ENCODE data around the gene KRTAP16-1. TPM values are rescaled to one million over a fixed set of nuclear protein-coding genes. Genes with fewer than 3 reads are reported as not detected.
"Not testable (repeated sequence)": the region's sequence is repeated elsewhere in the genome, so short reads cannot be mapped to it uniquely, and the experiment has no call there.

Gene KRTAP16-1
- total and polyA plus RNA-seq, 4 experiments from 2014 or later = 0.28 TPM; not detected in 3

DNA sequence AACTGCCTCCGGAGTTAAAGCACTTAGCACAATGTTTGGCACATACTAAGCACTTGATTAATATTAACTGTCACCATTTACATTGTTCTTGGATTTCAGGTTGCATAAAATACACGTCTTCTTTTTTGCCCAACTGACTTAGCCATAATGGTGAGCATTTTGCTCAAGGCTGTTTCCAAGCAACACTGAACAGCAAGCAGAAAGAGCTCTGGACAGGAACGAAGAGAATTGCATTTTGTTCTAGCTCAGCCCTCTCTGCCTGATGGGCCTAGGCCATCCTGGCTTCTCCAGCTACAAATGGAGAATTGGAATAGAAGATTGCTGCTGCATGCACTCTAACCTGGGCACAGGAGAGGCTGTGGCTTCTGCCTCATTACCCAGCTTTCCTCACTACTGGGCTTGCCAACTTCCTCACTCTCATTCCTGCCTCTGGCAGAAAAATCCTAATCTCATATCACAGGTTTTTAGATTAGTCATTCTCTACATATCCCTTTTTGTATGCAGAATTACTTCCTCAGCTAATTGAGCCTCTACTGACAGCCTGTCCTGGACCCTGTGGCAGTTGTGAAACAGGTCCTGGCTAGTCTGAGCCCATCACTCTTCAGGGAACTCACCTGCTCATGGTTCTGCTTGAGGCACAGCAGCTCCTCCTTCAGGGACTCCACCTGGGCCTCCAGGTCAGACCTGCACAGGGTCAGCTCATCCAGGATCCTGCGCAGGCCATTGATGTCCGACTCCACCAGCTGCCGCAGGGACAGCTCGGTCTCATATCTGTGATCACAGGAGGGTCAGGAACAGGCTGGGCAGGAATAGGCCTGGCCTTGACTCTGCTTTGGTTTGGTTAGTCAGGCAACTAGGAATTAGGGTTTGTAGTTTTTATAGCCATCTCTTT lies 39.0 kb upstream of the KRTAP16-1 start:
- Histone ChIP-seq H3K4me3 (ENCODE audit: low read length in 2 of 2) (no peak overlapping the region), H3K36me3 (ENCODE audit: insufficient read depth, low read length) (no peaks in the 10 kb centered on the region), H3K9me3 (ENCODE audit: control insufficient read depth in 1 of 2, low read length in 2 of 2) (no peaks in the 10 kb centered on the region), H3K27ac (ENCODE audit: low read depth, low read length) (no peak overlapping the region), H3K27me3 (ENCODE audit: insufficient read depth, low read length) (no peaks in the 10 kb centered on the region), H3K4me1 (ENCODE audit: insufficient read depth, low read length) (peaks cover 18% of the 10 kb centered on the region)
- peak overlapping the region in 1 of 7 donors; percentile 44 for H3K27ac Mint-ChIP-seq
- ChIA-PET POLR2A (ENCODE audit: partially characterized antibody) (interaction anchor here (0.5 to 1.1 kb wide), 3 partner anchors 8 to 1208 kb away, joined by 3 to 4 read pairs (median 3); partner anchors contain the start of genes CASC3 and KRTAP16-1), CTCF (ENCODE audit: partially characterized antibody) (interaction anchor here (1.0 to 2.7 kb wide), 3 partner anchors 26 to 315 kb away, joined by 3 to 11 read pairs (median 3); no protein-coding TSS in a partner anchor)
- H3K4me3 Mint-ChIP-seq = no peak overlapping the region
- peaks cover 4 to 11% (median 8%) of the 10 kb centered on the region in 8 donors for H3K9me3 Mint-ChIP-seq
- DNase-seq = no peak
- H3K27me3 Mint-ChIP-seq = no peaks in the 10 kb centered on the region
- peaks cover 4 to 5% of the 10 kb centered on the region in 2 donors for H3K36me3 Mint-ChIP-seq
- H3K4me1 Mint-ChIP-seq = peaks cover 17 to 30% (median 21%) of the 10 kb centered on the region in 4 donors
- intact Hi-C loops (cut with micrococcal nuclease) = no loop called here

DNA sequence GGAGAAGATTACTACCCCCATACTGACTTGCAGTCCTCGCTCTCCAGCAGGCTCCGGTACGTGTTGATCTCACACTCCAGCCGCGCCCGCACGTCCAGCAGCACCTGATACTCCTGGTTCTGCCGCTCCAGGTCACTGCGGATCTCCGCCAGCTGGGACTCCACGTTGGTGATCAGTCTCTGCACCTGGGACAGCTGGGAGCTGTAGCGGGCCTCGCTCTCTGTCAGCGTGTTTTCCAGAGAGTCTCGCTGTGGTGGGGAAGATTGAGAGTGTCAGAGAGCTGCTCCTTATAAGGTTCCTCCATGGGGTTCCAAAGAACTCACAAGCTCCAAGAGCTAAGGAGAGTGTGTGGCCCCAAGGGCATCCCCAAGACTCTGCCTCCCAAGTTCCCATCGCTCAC lies 37.3 kb upstream of the KRTAP16-1 start:
- peak overlapping the region in 2 of 7 donors; percentile 51 to 60 for H3K27ac Mint-ChIP-seq
- intact Hi-C loops (cut with micrococcal nuclease) = not testable (repeated sequence)

DNA sequence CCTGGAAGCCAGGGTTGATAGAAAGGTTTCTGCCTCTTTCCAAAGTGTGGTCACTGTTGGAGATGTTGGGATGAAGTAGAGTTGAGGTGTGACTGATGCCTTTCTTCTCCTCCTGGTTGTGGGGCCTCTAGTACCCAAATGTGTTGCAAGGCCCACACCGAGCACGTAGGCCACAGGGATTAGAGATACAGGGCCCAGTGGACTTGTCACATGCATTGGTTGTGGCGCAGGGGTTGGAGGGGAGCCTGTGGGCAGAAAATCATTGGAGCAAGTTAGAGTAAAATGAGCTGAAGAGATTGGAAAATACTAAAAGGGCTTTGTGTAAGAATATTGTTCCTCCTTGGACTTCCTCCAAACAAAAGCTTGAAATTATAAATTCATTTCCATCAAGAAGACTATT lies 36.9 kb upstream of the KRTAP16-1 start:
- no peaks in the 10 kb centered on the region for H3K27me3 Mint-ChIP-seq

More for the DNA sequence above, 37.3 kb upstream of the KRTAP16-1 start:
- H3K4me1 Mint-ChIP-seq = peaks cover 20 to 39% (median 26%) of the 10 kb centered on the region in 4 donors
- POLR2A ChIA-PET (ENCODE audit: partially characterized antibody) = interaction anchor here (0.7 kb wide), 1 partner anchor 38 kb away, joined by 3 read pairs; no protein-coding TSS in a partner anchor
- DNase-seq; CTCF ChIA-PET (ENCODE audit: partially characterized antibody); H3K9me3 ChIP-seq (ENCODE audit: control insufficient read depth in 1 of 2, low read length in 2 of 2); H3K36me3 ChIP-seq (ENCODE audit: insufficient read depth, low read length); H3K27me3 Mint-ChIP-seq; H3K4me3 ChIP-seq (ENCODE audit: low read length in 2 of 2); H3K27me3 ChIP-seq (ENCODE audit: insufficient read depth, low read length); H3K4me3 Mint-ChIP-seq; H3K27ac ChIP-seq (ENCODE audit: low read depth, low read length): not testable (repeated sequence)
- H3K9me3 Mint-ChIP-seq = peaks cover 0 to 27% (median 21%) of the 10 kb centered on the region in 8 donors
- peaks cover 14 to 16% of the 10 kb centered on the region in 2 donors for H3K36me3 Mint-ChIP-seq
- peaks cover 27% of the 10 kb centered on the region for H3K4me1 ChIP-seq (ENCODE audit: insufficient read depth, low read length)

DNA sequence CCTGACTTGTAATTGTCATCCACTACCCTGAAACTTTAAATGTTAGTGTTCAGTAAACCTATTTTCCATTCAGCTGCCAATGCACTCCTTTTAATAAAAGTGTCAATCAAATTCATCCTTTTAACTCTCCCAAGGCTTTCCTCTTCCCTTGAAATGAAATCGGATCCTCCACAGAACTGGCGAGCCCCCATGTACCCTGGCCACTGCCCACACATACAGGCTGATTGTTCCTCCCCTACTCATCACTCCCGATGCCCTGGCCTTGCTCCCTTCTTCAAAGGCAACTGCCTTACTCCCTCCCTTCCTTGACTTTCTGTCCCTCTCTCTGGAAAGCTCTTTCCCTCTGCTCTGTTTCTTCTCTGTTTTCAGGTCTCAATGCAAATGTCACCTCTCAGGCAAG lies 33.9 kb upstream of the KRTAP16-1 start:
- intact Hi-C loops (cut with micrococcal nuclease) = no loop called here
- ChIA-PET CTCF (ENCODE audit: partially characterized antibody) (interaction anchor here (2.1 to 6.2 kb wide), 3 partner anchors 20 to 206 kb away, joined by 7 to 48 read pairs (median 23); partner anchors contain the start of gene KRTAP16-1), POLR2A (ENCODE audit: partially characterized antibody) (interaction anchor here (0.6 to 1.7 kb wide), 2 partner anchors 19 to 336 kb away, joined by 3 to 6 read pairs; no protein-coding TSS in a partner anchor)
- Histone ChIP-seq H3K9me3 (ENCODE audit: control insufficient read depth in 1 of 2, low read length in 2 of 2) (no peaks in the 10 kb centered on the region), H3K27ac (ENCODE audit: low read depth, low read length) (no peak overlapping the region), H3K4me1 (ENCODE audit: insufficient read depth, low read length) (peaks cover 60% of the 10 kb centered on the region), H3K36me3 (ENCODE audit: insufficient read depth, low read length) (no peaks in the 10 kb centered on the region), H3K27me3 (ENCODE audit: insufficient read depth, low read length) (no peaks in the 10 kb centered on the region), H3K4me3 (ENCODE audit: low read length in 2 of 2) (no peak overlapping the region)
- Mint-ChIP-seq H3K36me3 (peaks cover 16% of the 10 kb centered on the region in 2 donors), H3K9me3 (peaks cover 0 to 28% (median 21%) of the 10 kb centered on the region in 8 donors), H3K27me3 (no peaks in the 10 kb centered on the region), H3K27ac (peak overlapping the region; percentile 61 to 100 (median 99)), H3K4me3 (peak overlapping the region in 6 of 8 donors; percentile 13 to 84 (median 28)), H3K4me1 (peaks cover 46 to 69% (median 53%) of the 10 kb centered on the region in 4 donors)
- no peak for DNase-seq

More for the DNA sequence above, 36.9 kb upstream of the KRTAP16-1 start:
- no peaks in the 10 kb centered on the region for H3K9me3 ChIP-seq (ENCODE audit: control insufficient read depth in 1 of 2, low read length in 2 of 2)
- H3K36me3 ChIP-seq (ENCODE audit: insufficient read depth, low read length) = no peaks in the 10 kb centered on the region
- Mint-ChIP-seq H3K27ac (peak overlapping the region in 2 of 7 donors; percentile 26 to 65), H3K9me3 (peaks cover 0 to 28% (median 21%) of the 10 kb centered on the region in 8 donors), H3K4me1 (peaks cover 23 to 39% (median 27%) of the 10 kb centered on the region in 4 donors), H3K4me3 (no peak overlapping the region), H3K36me3 (peaks cover 16% of the 10 kb centered on the region in 2 donors)
- peaks cover 31% of the 10 kb centered on the region for H3K4me1 ChIP-seq (ENCODE audit: insufficient read depth, low read length)
- POLR2A ChIA-PET (ENCODE audit: partially characterized antibody) = no interaction called here
- H3K27ac ChIP-seq (ENCODE audit: low read depth, low read length) = no peak overlapping the region
- no peaks in the 10 kb centered on the region for H3K27me3 ChIP-seq (ENCODE audit: insufficient read depth, low read length)
- CTCF ChIA-PET (ENCODE audit: partially characterized antibody) = no interaction called here
- intact Hi-C loops (cut with micrococcal nuclease) = no loop called here
- DNase-seq = no peak
- H3K4me3 ChIP-seq (ENCODE audit: low read length in 2 of 2) = no peak overlapping the region

DNA sequence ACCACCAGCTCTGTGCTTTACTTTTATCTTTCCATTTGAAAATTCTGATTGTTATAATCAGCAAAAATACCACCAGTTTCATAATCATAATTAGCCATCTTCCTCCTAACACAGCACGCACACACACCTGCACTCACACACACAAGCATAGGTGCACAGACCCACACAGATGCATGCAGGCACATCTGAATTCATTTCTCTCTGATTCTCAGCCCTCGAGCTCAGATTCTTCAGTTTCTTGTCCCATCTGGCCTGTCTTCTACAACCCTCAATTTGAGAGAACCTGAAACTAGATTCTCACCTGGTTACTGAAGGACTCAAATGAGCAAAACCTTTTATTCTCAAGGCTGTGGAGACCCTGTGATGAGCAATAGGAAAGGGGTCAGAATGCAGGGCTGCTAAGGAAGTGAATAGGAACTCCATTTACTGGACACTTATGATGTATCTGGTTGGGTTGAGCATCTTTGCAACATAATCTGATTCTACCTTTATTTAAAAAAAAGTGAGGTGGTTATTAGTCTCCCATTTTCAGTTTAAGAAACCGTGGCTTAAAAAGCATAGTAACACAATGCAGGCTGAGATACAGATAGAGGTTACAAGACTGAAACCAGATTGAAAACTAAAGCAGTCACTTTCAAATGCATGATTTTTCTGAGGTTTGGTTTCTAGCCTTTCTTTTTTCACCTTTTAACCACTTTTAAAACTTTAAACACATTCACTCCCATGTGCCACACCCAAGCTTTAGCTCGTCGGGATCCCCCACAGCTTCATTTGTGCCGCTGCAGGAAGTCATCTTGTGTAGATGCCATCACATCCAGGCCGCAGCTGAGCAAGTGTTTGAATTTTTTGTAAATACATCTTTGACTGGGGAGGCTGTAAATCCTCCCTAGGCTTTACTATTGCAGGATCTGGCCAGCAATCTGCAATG lies 32.1 kb upstream of the KRTAP16-1 start:
- H3K4me1 Mint-ChIP-seq = peaks cover 54 to 79% (median 66%) of the 10 kb centered on the region in 4 donors
- intact Hi-C loops (cut with micrococcal nuclease) = no loop called here
- Histone ChIP-seq H3K9me3 (ENCODE audit: control insufficient read depth in 1 of 2, low read length in 2 of 2) (no peaks in the 10 kb centered on the region), H3K36me3 (ENCODE audit: insufficient read depth, low read length) (no peaks in the 10 kb centered on the region), H3K4me3 (ENCODE audit: low read length in 2 of 2) (no peak overlapping the region), H3K27me3 (ENCODE audit: insufficient read depth, low read length) (no peaks in the 10 kb centered on the region), H3K4me1 (ENCODE audit: insufficient read depth, low read length) (peaks cover 79% of the 10 kb centered on the region), H3K27ac (ENCODE audit: low read depth, low read length) (peak overlapping the region; percentile 72)
- CTCF ChIA-PET (ENCODE audit: partially characterized antibody) = interaction anchor here (0.9 to 6.2 kb wide), 8 partner anchors 9 to 325 kb away, joined by 3 to 48 read pairs (median 8); partner anchors contain the start of genes KRT33A, KRTAP16-1 and KRTAP17-1
- no peaks in the 10 kb centered on the region for H3K27me3 Mint-ChIP-seq
- peaks cover 0 to 28% (median 21%) of the 10 kb centered on the region in 8 donors for H3K9me3 Mint-ChIP-seq
- H3K36me3 Mint-ChIP-seq = peaks cover 16% of the 10 kb centered on the region in 2 donors
- peak; percentile 80 to 88 (median 85) for DNase-seq
- H3K27ac Mint-ChIP-seq = peak overlapping the region; percentile 95 to 100 (median 99)
- peak overlapping the region; percentile 47 to 76 (median 69) for H3K4me3 Mint-ChIP-seq
- POLR2A ChIA-PET (ENCODE audit: partially characterized antibody) = interaction anchor here (1.1 to 5.8 kb wide), 11 partner anchors 9 to 348 kb away, joined by 3 to 75 read pairs (median 7); partner anchors contain the start of genes EIF1, KRT33A and KRTAP16-1

DNA sequence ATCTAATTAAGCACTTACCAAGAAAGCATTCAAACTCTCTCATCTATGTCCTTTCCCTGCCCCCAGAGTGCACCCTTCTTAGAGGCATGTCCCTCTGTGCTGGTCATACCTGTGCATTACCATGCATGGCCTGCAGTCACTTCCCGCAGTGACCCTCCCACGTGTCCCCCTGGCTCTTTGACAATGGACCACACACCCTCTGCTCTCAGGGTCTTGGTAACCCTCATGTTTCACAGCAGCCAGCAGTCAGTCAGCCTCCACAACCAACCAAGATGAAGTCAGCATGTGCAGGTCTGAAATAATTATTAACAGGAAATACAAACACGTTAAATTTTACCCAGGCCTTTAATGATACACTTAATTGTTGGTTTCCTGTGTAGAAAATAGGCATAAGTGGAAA lies 31.4 kb upstream of the KRTAP16-1 start:
- DNase-seq = peak in 1 of 5 donors; percentile 34
- peaks cover 61 to 86% (median 73%) of the 10 kb centered on the region in 4 donors for H3K4me1 Mint-ChIP-seq
- ChIA-PET POLR2A (ENCODE audit: partially characterized antibody) (interaction anchor here (1.1 to 5.8 kb wide), 11 partner anchors 8 to 349 kb away, joined by 3 to 75 read pairs (median 7); partner anchors contain the start of genes EIF1, KRT33A and KRTAP16-1), CTCF (ENCODE audit: partially characterized antibody) (interaction anchor here (1.4 to 6.2 kb wide), 5 partner anchors 10 to 325 kb away, joined by 3 to 48 read pairs (median 11); partner anchors contain the start of genes KRT33A and KRTAP16-1)
- H3K4me3 ChIP-seq (ENCODE audit: low read length in 2 of 2) = no peak overlapping the region
- no peaks in the 10 kb centered on the region for H3K9me3 ChIP-seq (ENCODE audit: control insufficient read depth in 1 of 2, low read length in 2 of 2)
- peak overlapping the region; percentile 95 to 100 (median 99) for H3K27ac Mint-ChIP-seq
- H3K27me3 Mint-ChIP-seq = no peaks in the 10 kb centered on the region
- intact Hi-C loops (cut with micrococcal nuclease) = no loop called here
- peaks cover 0 to 28% (median 21%) of the 10 kb centered on the region in 8 donors for H3K9me3 Mint-ChIP-seq
- no peaks in the 10 kb centered on the region for H3K27me3 ChIP-seq (ENCODE audit: insufficient read depth, low read length)
- H3K4me3 Mint-ChIP-seq = peak overlapping the region; percentile 47 to 76 (median 68)
- H3K36me3 Mint-ChIP-seq = peaks cover 16% of the 10 kb centered on the region in 2 donors
- no peaks in the 10 kb centered on the region for H3K36me3 ChIP-seq (ENCODE audit: insufficient read depth, low read length)
- H3K27ac ChIP-seq (ENCODE audit: low read depth, low read length) = peak overlapping the region; percentile 72
- H3K4me1 ChIP-seq (ENCODE audit: insufficient read depth, low read length) = peaks cover 86% of the 10 kb centered on the region
